ENCODE results near the gene EVPL. TPM values are rescaled to one million over a fixed set of nuclear protein-coding genes. Genes with fewer than 3 reads are reported as not detected.
A peak's percentile ranks its signal among the peaks of the same experiment; 100 is the strongest.

The EVPL gene
- total and polyA plus RNA-seq, 10 of the 15 experiments (the other 5 are each of a cell fraction or from before 2014, with no cell fraction given) = 0.03 TPM; not detected in 9

- TF ChIP-seq PAX5 (IDR thresholded peaks at IDR 0.05; ENCODE audit: borderline replicate concordance, low read depth, low read length) = peak; percentile 43; the same call in 1 of the 2 replicates
- TF ChIP-seq TCF12 (IDR thresholded peaks at IDR 0.05; ENCODE audit: low read depth, low read length) = peak; percentile 40; the same call in 1 of the 2 replicates
- TF ChIP-seq, protein P1, sequence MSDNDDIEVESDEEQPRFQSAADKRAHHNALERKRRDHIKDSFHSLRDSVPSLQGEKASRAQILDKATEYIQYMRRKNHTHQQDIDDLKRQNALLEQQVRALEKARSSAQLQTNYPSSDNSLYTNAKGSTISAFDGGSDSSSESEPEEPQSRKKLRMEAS (IDR thresholded peaks at IDR 0.05; ENCODE audit: low read depth, low read length) = peak; percentile 93
- TF ChIP-seq SREBF1 (IDR thresholded peaks at IDR 0.05; ENCODE audit: low read length) = peak; percentile 16; the same call in 1 of the 2 replicates
- TF ChIP-seq TCF3 (IDR thresholded peaks at IDR 0.05; ENCODE audit: borderline replicate concordance, insufficient read depth, low read depth, low read length) = peak; percentile 53; the same call in 1 of the 2 replicates
- TF ChIP-seq ATF7 (IDR thresholded peaks at IDR 0.05; ENCODE audit: low read depth) = peak; percentile 41
- TF ChIP-seq CBX5 (IDR thresholded peaks at IDR 0.05; ENCODE audit: low read depth) = no peak
- TF ChIP-seq NBN (IDR thresholded peaks at IDR 0.05) = 0 out of 2 replicates have a peak, but pooled peaks have one; percentile 54
- TF ChIP-seq, protein P2, sequence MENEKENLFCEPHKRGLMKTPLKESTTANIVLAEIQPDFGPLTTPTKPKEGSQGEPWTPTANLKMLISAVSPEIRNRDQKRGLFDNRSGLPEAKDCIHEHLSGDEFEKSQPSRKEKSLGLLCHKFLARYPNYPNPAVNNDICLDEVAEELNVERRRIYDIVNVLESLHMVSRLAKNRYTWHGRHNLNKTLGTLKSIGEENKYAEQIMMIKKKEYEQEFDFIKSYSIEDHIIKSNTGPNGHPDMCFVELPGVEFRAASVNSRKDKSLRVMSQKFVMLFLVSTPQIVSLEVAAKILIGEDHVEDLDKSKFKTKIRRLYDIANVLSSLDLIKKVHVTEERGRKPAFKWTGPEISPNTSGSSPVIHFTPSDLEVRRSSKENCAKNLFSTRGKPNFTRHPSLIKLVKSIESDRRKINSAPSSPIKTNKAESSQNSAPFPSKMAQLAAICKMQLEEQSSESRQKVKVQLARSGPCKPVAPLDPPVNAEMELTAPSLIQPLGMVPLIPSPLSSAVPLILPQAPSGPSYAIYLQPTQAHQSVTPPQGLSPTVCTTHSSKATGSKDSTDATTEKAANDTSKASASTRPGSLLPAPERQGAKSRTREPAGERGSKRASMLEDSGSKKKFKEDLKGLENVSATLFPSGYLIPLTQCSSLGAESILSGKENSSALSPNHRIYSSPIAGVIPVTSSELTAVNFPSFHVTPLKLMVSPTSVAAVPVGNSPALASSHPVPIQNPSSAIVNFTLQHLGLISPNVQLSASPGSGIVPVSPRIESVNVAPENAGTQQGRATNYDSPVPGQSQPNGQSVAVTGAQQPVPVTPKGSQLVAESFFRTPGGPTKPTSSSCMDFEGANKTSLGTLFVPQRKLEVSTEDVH (IDR thresholded peaks at IDR 0.05; ENCODE audit: low read depth, partially characterized antibody) = peak; percentile 66
- peak; percentile 57; the same call in 1 of the 2 replicates for TF ChIP-seq SIN3A (IDR thresholded peaks at IDR 0.05; ENCODE audit: low read depth, low read length)
- TF ChIP-seq RUNX3 (IDR thresholded peaks at IDR 0.05; ENCODE audit: low read length) = peak; percentile 39; the same call in 1 of the 2 replicates
- no peak for TF ChIP-seq SMC3 (IDR thresholded peaks at IDR 0.05; ENCODE audit: borderline replicate concordance, low read length)
- TF ChIP-seq SMAD1 (IDR thresholded peaks at IDR 0.05; ENCODE audit: low read depth, partially characterized antibody) = peak; percentile 90
- no peak for TF ChIP-seq MYB (IDR thresholded peaks at IDR 0.05; ENCODE audit: borderline replicate concordance, low read depth, low read length)
- TF ChIP-seq CHD4 (IDR thresholded peaks at IDR 0.05) = no peak
- TF ChIP-seq, protein P3, sequence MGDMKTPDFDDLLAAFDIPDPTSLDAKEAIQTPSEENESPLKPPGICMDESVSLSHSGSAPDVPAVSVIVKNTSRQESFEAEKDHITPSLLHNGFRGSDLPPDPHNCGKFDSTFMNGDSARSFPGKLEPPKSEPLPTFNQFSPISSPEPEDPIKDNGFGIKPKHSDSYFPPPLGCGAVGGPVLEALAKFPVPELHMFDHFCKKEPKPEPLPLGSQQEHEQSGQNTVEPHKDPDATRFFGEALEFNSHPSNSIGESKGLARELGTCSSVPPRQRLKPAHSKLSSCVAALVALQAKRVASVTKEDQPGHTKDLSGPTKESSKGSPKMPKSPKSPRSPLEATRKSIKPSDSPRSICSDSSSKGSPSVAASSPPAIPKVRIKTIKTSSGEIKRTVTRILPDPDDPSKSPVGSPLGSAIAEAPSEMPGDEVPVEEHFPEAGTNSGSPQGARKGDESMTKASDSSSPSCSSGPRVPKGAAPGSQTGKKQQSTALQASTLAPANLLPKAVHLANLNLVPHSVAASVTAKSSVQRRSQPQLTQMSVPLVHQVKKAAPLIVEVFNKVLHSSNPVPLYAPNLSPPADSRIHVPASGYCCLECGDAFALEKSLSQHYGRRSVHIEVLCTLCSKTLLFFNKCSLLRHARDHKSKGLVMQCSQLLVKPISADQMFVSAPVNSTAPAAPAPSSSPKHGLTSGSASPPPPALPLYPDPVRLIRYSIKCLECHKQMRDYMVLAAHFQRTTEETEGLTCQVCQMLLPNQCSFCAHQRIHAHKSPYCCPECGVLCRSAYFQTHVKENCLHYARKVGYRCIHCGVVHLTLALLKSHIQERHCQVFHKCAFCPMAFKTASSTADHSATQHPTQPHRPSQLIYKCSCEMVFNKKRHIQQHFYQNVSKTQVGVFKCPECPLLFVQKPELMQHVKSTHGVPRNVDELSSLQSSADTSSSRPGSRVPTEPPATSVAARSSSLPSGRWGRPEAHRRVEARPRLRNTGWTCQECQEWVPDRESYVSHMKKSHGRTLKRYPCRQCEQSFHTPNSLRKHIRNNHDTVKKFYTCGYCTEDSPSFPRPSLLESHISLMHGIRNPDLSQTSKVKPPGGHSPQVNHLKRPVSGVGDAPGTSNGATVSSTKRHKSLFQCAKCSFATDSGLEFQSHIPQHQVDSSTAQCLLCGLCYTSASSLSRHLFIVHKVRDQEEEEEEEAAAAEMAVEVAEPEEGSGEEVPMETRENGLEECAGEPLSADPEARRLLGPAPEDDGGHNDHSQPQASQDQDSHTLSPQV (IDR thresholded peaks at IDR 0.05) = no peak
- no peak for TF ChIP-seq CHD1 (IDR thresholded peaks at IDR 0.05; ENCODE audit: low read depth, low read length)
These were observed 48.0 kb downstream of the EVPL start, which contains the start of the genes ACOX1 and TEN1 (continued) for GRCh38 chr17:75978938-75979704.

Data from GM12878 (cell line).